Upper lobe of right lung (tissue), 1 donor: Measurements from ENCODE around the gene LAD1. TPM values are rescaled to one million over a fixed set of nuclear protein-coding genes. Genes with fewer than 3 reads are reported as not detected.

Source experiments
- ATAC-seq: fragments of 200-7000 bp; cut with Tn5 transposase; one replicate; pipeline ENCODE4 v1.9.1; 2020; ENCODE audit warnings: mild to moderate bottlenecking, moderate library complexity
- DNase-seq: peaks from one replicate; pipeline ENCODE4 v3.0.0-alpha.2; 2020
- H3K27ac ChIP-seq: fragments of 200-600 bp; one replicate; pipeline ENCODE4 v1.8.0; 2022
- H3K27me3 ChIP-seq: fragments of 200-600 bp; one replicate; pipeline ENCODE4 v1.8.0; 2022; ENCODE audit warnings: mild to moderate bottlenecking
- H3K36me3 ChIP-seq: fragments of 200-600 bp; one replicate; pipeline ENCODE4 v1.8.0; 2022
- H3K4me1 ChIP-seq: fragments of 200-600 bp; one replicate; pipeline ENCODE4 v1.8.0; 2022
- H3K4me3 ChIP-seq: fragments of 200-600 bp; one replicate; pipeline ENCODE4 v1.8.0; 2022; ENCODE audit warnings: mild to moderate bottlenecking
- H3K9me3 ChIP-seq: fragments of 200-600 bp; one replicate; pipeline ENCODE4 v1.8.0; 2022
- CTCF ChIP-seq: fragments of 200-600 bp; IDR thresholded peaks from one replicate; pipeline ENCODE4 v1.8.0; 2022; ENCODE audit warnings: antibody characterized with exemption
- intact Hi-C: fragments of 100-400 bp; cut with DNase I; formaldehyde crosslinking; loops from one replicate; pipeline ENCODE4 v1.11.0; 2022
- total RNA-seq: library from RNA; stranded (reverse); fragmentation: NEBNext Ultra II Directional; extraction: Animal tissue kit (Norgen Biotek cat#: 25700); gene quantifications from one replicate; pipeline ENCODE4 v1.2.1, GENCODE V29; 2021
- donor health status: DM: no; HTN: yes; CAD: no; lungs with severe emphysema.

The LAD1 gene
- total RNA-seq, 1 donor from 2014 or later: 42.6 TPM

- DNase-seq (peak; percentile 27), ATAC-seq (no peak)
- H3K4me3 ChIP-seq: no peak overlapping the region
- H3K36me3 ChIP-seq: no peaks in the 10 kb centered on the region
- no peaks in the 10 kb centered on the region for H3K27me3 ChIP-seq
- no peak overlapping the region for H3K27ac ChIP-seq
- intact Hi-C loops: no loop called here
- H3K9me3 ChIP-seq: no peaks in the 10 kb centered on the region
- no peak for TF ChIP-seq CTCF
- no peaks in the 10 kb centered on the region for H3K4me1 ChIP-seq
Observed at GRCh38 chr1:201357211-201357610, 41.9 kb downstream of the LAD1 start.

- Histone ChIP-seq H3K4me3 (no peak overlapping the region), H3K27me3 (no peaks in the 10 kb centered on the region), H3K9me3 (no peaks in the 10 kb centered on the region), H3K4me1 (no peaks in the 10 kb centered on the region), H3K36me3 (no peaks in the 10 kb centered on the region), H3K27ac (no peak overlapping the region)
- DNase-seq (peak; percentile 22), ATAC-seq (no peak)
- intact Hi-C loops: no loop called here
- TF ChIP-seq CTCF: no peak
Observed at GRCh38 chr1:201356701-201357100, 42.4 kb downstream of the LAD1 start.

GRCh38 chr1:201356236-201356635, 42.9 kb downstream of the LAD1 start:
- TF ChIP-seq CTCF: no peak
- Histone ChIP-seq H3K4me3 (no peak overlapping the region), H3K27me3 (no peaks in the 10 kb centered on the region), H3K27ac (no peak overlapping the region), H3K36me3 (no peaks in the 10 kb centered on the region), H3K9me3 (no peaks in the 10 kb centered on the region), H3K4me1 (no peaks in the 10 kb centered on the region)
- ATAC-seq (no peak), DNase-seq (peak; percentile 34)
- intact Hi-C loops: no loop called here

- intact Hi-C loops: no loop called here
- TF ChIP-seq CTCF: no peak
- Histone ChIP-seq H3K36me3 (no peaks in the 10 kb centered on the region), H3K9me3 (no peaks in the 10 kb centered on the region), H3K4me3 (no peak overlapping the region), H3K27me3 (no peaks in the 10 kb centered on the region), H3K27ac (no peak overlapping the region), H3K4me1 (no peaks in the 10 kb centered on the region)
- DNase-seq: peak; percentile 27
- no peak for ATAC-seq
Observed at GRCh38 chr1:201355471-201355870, 43.7 kb downstream of the LAD1 start.

- peak; percentile 58 for DNase-seq
- no peak overlapping the region for H3K27ac ChIP-seq
- no peak for ATAC-seq
- H3K4me1 ChIP-seq: no peaks in the 10 kb centered on the region
- no peaks in the 10 kb centered on the region for H3K27me3 ChIP-seq
- H3K9me3 ChIP-seq: no peaks in the 10 kb centered on the region
- H3K36me3 ChIP-seq: no peaks in the 10 kb centered on the region
- no peak overlapping the region for H3K4me3 ChIP-seq
- intact Hi-C loops: no loop called here
- no peak for TF ChIP-seq CTCF
Observed at GRCh38 chr1:201354901-201355295, 44.2 kb downstream of the LAD1 start.
